Stimulated activated naive CD8-positive, alpha-beta T cell treated with anti-CD3 and anti-CD28 coated beads, Interleukin-15, Interleukin-2, amounts not matched to agents 100 ng/mL and 50 ng/mL, for 24 hours (primary cell): ENCODE results near the gene GNB5.
A peak's percentile ranks its signal among the peaks of the same experiment; 100 is the strongest.

Source experiments
- H3K27ac Mint-ChIP-seq: one replicate; pipeline ENCODE4 v1.8.0; 2021; ENCODE audit warnings: mild to moderate bottlenecking, mixed read lengths
- H3K27me3 Mint-ChIP-seq: one replicate; pipeline ENCODE4 v1.8.0; 2021; ENCODE audit warnings: mixed read lengths
- H3K36me3 Mint-ChIP-seq: one replicate; pipeline ENCODE4 v1.8.0; 2021; ENCODE audit warnings: low read depth, mixed read lengths
- H3K4me1 Mint-ChIP-seq: one replicate; pipeline ENCODE4 v1.8.0; 2021; ENCODE audit warnings: low read depth, mixed read lengths
- H3K4me3 Mint-ChIP-seq: one replicate; pipeline ENCODE4 v1.8.0; 2021; ENCODE audit warnings: mild to moderate bottlenecking, mixed read lengths
- H3K9me3 Mint-ChIP-seq: one replicate; pipeline ENCODE4 v1.8.0; 2021; ENCODE audit warnings: mixed read lengths

GNB5 gene

DNA sequence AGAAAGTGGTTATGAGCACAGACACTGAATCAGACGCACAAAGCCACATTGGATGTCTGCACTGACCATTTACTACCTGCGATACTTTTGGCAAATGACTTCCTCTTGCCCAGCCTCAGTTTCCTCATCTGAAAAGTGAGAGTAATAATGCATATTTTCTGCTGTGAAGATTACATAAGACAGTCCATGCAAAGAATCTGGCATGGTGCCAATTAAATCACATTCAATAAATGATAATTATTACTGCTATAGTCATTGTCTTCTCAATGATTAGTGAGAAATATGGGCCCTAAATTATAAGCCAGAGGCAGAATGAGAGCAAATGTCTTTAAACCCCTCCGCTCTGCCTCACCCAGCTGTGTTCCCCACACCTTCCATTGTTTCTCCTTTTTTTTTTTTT, 62.6 kb downstream of the GNB5 start:
- Mint-ChIP-seq H3K4me3 (no peak overlapping the region), H3K9me3 (no peaks in the 10 kb centered on the region), H3K4me1 (no peaks in the 10 kb centered on the region), H3K27ac (no peak overlapping the region), H3K27me3 (no peaks in the 10 kb centered on the region), H3K36me3 (no peaks in the 10 kb centered on the region)

- H3K4me1 Mint-ChIP-seq = no peaks in the 10 kb centered on the region
- H3K9me3 Mint-ChIP-seq = no peaks in the 10 kb centered on the region
- no peaks in the 10 kb centered on the region for H3K36me3 Mint-ChIP-seq
- no peak overlapping the region for H3K4me3 Mint-ChIP-seq
- no peak overlapping the region for H3K27ac Mint-ChIP-seq
- no peaks in the 10 kb centered on the region for H3K27me3 Mint-ChIP-seq
Observed at GRCh38 chr15:52124270-52124880, 66.8 kb downstream of the GNB5 start.

- Mint-ChIP-seq H3K27me3 (no peaks in the 10 kb centered on the region), H3K4me1 (no peaks in the 10 kb centered on the region), H3K9me3 (no peaks in the 10 kb centered on the region), H3K27ac (no peak overlapping the region), H3K36me3 (no peaks in the 10 kb centered on the region), H3K4me3 (no peak overlapping the region)
Observed at GRCh38 chr15:52121896-52122295, 69.3 kb downstream of the GNB5 start.

- Mint-ChIP-seq H3K36me3 (no peaks in the 10 kb centered on the region), H3K9me3 (no peaks in the 10 kb centered on the region), H3K4me3 (no peak overlapping the region), H3K4me1 (no peaks in the 10 kb centered on the region), H3K27ac (no peak overlapping the region), H3K27me3 (no peaks in the 10 kb centered on the region)
Observed at GRCh38 chr15:52121006-52121405, 70.2 kb downstream of the GNB5 start.

- Mint-ChIP-seq H3K27ac (no peak overlapping the region), H3K4me1 (no peaks in the 10 kb centered on the region)
Observed at GRCh38 chr15:52120488-52120887, 70.7 kb downstream of the GNB5 start.

GRCh38 chr15:52118969-52119749, 72.0 kb downstream of the GNB5 start:
- Mint-ChIP-seq H3K4me3 (no peak overlapping the region), H3K27ac (no peak overlapping the region), H3K9me3 (no peaks in the 10 kb centered on the region), H3K36me3 (no peaks in the 10 kb centered on the region), H3K27me3 (no peaks in the 10 kb centered on the region), H3K4me1 (no peaks in the 10 kb centered on the region)

More at GRCh38 chr15:52120488-52120887, 70.7 kb downstream of the GNB5 start:
- no peaks in the 10 kb centered on the region for H3K9me3 Mint-ChIP-seq
- H3K36me3 Mint-ChIP-seq = no peaks in the 10 kb centered on the region
- no peaks in the 10 kb centered on the region for H3K27me3 Mint-ChIP-seq
- H3K4me3 Mint-ChIP-seq = no peak overlapping the region

DNA sequence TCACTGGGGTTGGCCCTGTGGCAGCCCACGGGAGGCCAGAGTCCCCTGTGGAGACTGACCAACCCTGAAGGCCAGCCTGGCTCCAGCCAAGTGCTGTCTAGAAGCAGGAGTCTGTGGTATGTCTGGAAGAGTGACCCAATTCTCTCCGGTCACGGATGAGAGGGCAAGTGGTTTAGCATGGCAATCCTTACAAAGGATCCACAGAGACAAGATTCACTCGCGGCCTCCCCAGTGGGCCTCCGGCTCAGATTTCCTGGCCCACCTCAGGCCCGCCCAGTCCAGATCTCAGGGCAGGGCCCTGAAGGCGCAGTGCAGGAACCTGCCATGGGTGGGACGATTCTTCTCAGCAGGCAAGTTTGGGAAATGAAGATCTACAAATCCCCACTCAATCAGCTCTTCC, 73.6 kb downstream of the GNB5 start:
- no peaks in the 10 kb centered on the region for H3K4me1 Mint-ChIP-seq
- no peaks in the 10 kb centered on the region for H3K9me3 Mint-ChIP-seq
- no peaks in the 10 kb centered on the region for H3K36me3 Mint-ChIP-seq
- no peak overlapping the region for H3K27ac Mint-ChIP-seq
- H3K27me3 Mint-ChIP-seq = no peaks in the 10 kb centered on the region
- no peak overlapping the region for H3K4me3 Mint-ChIP-seq

- Mint-ChIP-seq H3K4me3 (no peak overlapping the region), H3K27ac (no peak overlapping the region), H3K9me3 (no peaks in the 10 kb centered on the region), H3K4me1 (peaks cover 3% of the 10 kb centered on the region), H3K36me3 (no peaks in the 10 kb centered on the region), H3K27me3 (peaks cover 9% of the 10 kb centered on the region)
Observed at GRCh38 chr15:52115598-52116427, 75.4 kb downstream of the GNB5 start.

- no peaks in the 10 kb centered on the region for H3K36me3 Mint-ChIP-seq
- no peaks in the 10 kb centered on the region for H3K9me3 Mint-ChIP-seq
- peaks cover 19% of the 10 kb centered on the region for H3K27me3 Mint-ChIP-seq
Observed at GRCh38 chr15:52114261-52115055, 76.7 kb downstream of the GNB5 start.

DNA sequence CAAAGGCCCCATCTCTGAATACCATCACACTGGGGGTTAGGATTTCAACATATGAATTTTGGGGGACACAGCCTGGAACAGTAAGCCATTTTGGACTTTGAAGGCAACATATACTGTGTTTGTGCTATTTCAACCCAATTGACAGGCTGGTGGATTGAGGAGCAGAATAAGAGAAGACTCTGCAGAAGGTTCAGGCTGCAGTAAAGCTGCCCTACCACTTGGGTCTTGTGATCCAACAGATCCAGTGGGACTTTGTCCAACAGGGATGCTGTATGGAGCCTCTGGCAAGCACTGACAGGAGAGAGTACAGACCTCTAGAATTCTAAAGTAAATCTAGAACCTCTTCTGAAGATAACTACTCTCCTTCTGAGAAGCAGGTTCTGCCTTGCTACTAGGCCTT, 77.5 kb downstream of the GNB5 start:
- Mint-ChIP-seq H3K36me3 (no peaks in the 10 kb centered on the region), H3K27me3 (peaks cover 23% of the 10 kb centered on the region), H3K9me3 (no peaks in the 10 kb centered on the region), H3K27ac (no peak overlapping the region), H3K4me1 (peaks cover 11% of the 10 kb centered on the region), H3K4me3 (no peak overlapping the region)

More at GRCh38 chr15:52114261-52115055, 76.7 kb downstream of the GNB5 start:
- Mint-ChIP-seq H3K4me1 (peaks cover 11% of the 10 kb centered on the region), H3K27ac (no peak overlapping the region), H3K4me3 (no peak overlapping the region)

GRCh38 chr15:52113235-52113634, 78.0 kb downstream of the GNB5 start:
- Mint-ChIP-seq H3K9me3 (no peaks in the 10 kb centered on the region), H3K4me1 (peaks cover 11% of the 10 kb centered on the region), H3K36me3 (no peaks in the 10 kb centered on the region), H3K4me3 (peak overlapping the region; percentile 30), H3K27ac (no peak overlapping the region), H3K27me3 (peaks cover 28% of the 10 kb centered on the region)

DNA sequence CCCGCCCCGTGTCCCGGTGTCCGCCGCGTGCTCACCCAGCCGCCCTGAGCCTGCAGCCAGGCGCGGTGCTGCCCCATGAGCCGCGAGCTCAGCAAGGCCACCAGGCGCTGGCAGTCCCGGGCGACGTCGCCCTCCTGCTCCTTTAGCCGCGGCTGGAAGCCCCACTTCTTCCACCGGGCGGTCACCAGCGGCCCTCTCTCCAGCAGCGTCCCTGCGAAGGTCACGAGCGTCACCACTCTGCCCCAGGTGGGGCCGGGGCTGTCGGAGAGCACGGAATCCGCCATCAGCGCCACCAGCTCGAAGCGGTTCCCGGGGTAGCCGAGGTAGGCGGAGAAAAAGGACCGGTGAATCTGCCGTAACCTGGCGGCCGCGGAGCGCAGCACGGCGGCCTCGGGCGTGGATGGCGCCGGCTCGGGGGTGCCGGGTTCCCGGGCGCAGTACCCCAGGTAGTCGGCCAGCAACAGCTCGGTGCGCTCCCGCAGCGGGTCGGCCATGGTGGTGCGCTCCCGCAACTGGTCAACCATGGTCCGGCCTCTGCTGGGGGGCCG, 78.9 kb downstream of the GNB5 start:
- peaks cover 33% of the 10 kb centered on the region for H3K27me3 Mint-ChIP-seq
- peak overlapping the region; percentile 65 for H3K4me3 Mint-ChIP-seq
- H3K36me3 Mint-ChIP-seq = no peaks in the 10 kb centered on the region
- no peak overlapping the region for H3K27ac Mint-ChIP-seq
- H3K9me3 Mint-ChIP-seq = no peaks in the 10 kb centered on the region
- peaks cover 11% of the 10 kb centered on the region for H3K4me1 Mint-ChIP-seq

DNA sequence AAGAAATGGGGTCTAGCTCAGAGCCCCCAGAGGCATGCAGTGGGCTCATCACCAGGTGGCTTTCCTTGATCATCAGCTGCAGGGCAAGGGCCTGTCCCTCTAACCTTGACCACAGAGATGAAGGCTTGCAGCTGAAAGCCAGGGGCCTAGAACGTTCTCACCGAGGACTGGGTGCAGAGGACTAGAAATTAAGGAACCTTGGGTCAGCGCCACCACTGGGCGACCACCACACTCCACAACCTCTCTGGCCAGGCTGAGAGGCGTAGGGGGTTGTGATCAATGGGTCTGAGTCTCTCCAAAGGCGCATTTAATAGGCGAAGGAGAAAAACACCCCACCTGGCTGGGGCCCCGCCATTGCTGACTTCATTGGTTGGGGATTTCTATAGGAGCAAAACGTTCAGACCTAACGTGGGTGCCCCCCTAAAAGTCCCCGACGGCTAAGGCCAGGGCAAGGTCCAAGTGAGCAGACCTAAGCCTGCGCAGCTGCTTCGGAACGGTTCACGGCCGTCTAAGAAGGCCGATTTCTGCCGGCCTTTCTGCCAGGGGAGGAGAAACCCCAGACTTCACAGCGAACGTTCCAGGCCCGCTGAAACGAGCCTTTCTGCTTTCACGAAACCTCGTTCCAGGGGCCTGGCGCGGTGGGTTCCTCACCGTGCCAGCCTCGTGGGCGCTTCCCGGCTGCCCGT, 79.5 kb downstream of the GNB5 start:
- no peaks in the 10 kb centered on the region for H3K9me3 Mint-ChIP-seq
- peak overlapping the region; percentile 41 for H3K4me3 Mint-ChIP-seq
- H3K4me1 Mint-ChIP-seq = peaks cover 11% of the 10 kb centered on the region
- no peak overlapping the region for H3K27ac Mint-ChIP-seq
- H3K36me3 Mint-ChIP-seq = no peaks in the 10 kb centered on the region
- peaks cover 33% of the 10 kb centered on the region for H3K27me3 Mint-ChIP-seq
